Osteoblast (primary cell): ENCODE measurements around the gene ADGRE3. TPM values are rescaled to one million over a fixed set of nuclear protein-coding genes. Genes with fewer than 3 reads are reported as not detected.

Experiments used
- DNase-seq: peaks from one replicate; pipeline ENCODE4 v3.0.0; 2011; ENCODE audit warnings: low spot score, mixed read lengths; ENCODE audit not compliant: insufficient read length; ENCODE audit errors: missing footprints
- H2AFZ ChIP-seq: 2 replicates; pipeline ENCODE4 v1.6.0; 2011; ENCODE audit warnings: mild to moderate bottlenecking, low read length
- H3K27ac ChIP-seq: 2 replicates; pipeline ENCODE4 v1.5.1; 2011; ENCODE audit warnings: mild to moderate bottlenecking, low read depth, low read length, moderate library complexity
- H3K27me3 ChIP-seq: 2 replicates; pipeline ENCODE4 v1.6.0; 2012; ENCODE audit warnings: mild to moderate bottlenecking, control low read depth, inconsistent platforms, low read length, moderate library complexity; ENCODE audit not compliant: insufficient read depth
- H3K36me3 ChIP-seq: 2 replicates; pipeline ENCODE4 v1.5.1; 2011; ENCODE audit warnings: mild to moderate bottlenecking, low read length, control low read depth, moderate library complexity; ENCODE audit not compliant: insufficient read depth
- H3K4me1 ChIP-seq: 2 replicates; pipeline ENCODE4 v1.5.1; 2011; ENCODE audit warnings: mild to moderate bottlenecking, low read length, control low read depth, moderate library complexity; ENCODE audit not compliant: insufficient read depth
- H3K4me2 ChIP-seq: 2 replicates; pipeline ENCODE4 v1.6.0; 2011; ENCODE audit warnings: mild to moderate bottlenecking, low read length; ENCODE audit not compliant: insufficient read depth
- H3K4me3 ChIP-seq: fragments of 200-600 bp; sonication (generic); 3 replicates; pipeline ENCODE4 v1.5.1; 2012; ENCODE audit warnings: mild to moderate bottlenecking, low read length, inconsistent platforms; ENCODE audit not compliant: insufficient read depth
- H3K79me2 ChIP-seq: 2 replicates; pipeline ENCODE4 v1.6.0; 2012; ENCODE audit warnings: mild to moderate bottlenecking, low read length, control low read depth, inconsistent platforms; ENCODE audit not compliant: insufficient read depth
- H3K9me3 ChIP-seq: 2 replicates; pipeline ENCODE4 v1.5.1; 2011; ENCODE audit warnings: low read depth, low read length, control low read depth
- H4K20me1 ChIP-seq: 2 replicates; pipeline ENCODE4 v1.6.0; 2012; ENCODE audit warnings: mild to moderate bottlenecking, low read length, control low read depth; ENCODE audit not compliant: insufficient read depth
- total RNA-seq: library from RNA; depleted of rRNA; stranded (reverse); fragments of >200 nt; gene quantifications from 2 replicates; pipeline ENCODE4 v1.2.3, GENCODE V29; 2012
- TF ChIP-seq, protein P1 (sequence below): IDR thresholded peaks from 2 replicates; pipeline ENCODE4 v1.5.1; 2011; ENCODE audit warnings: mild to moderate bottlenecking, low read depth, low read length, moderate library complexity; ENCODE audit errors: extremely low read depth

Gene ADGRE3, protein sequence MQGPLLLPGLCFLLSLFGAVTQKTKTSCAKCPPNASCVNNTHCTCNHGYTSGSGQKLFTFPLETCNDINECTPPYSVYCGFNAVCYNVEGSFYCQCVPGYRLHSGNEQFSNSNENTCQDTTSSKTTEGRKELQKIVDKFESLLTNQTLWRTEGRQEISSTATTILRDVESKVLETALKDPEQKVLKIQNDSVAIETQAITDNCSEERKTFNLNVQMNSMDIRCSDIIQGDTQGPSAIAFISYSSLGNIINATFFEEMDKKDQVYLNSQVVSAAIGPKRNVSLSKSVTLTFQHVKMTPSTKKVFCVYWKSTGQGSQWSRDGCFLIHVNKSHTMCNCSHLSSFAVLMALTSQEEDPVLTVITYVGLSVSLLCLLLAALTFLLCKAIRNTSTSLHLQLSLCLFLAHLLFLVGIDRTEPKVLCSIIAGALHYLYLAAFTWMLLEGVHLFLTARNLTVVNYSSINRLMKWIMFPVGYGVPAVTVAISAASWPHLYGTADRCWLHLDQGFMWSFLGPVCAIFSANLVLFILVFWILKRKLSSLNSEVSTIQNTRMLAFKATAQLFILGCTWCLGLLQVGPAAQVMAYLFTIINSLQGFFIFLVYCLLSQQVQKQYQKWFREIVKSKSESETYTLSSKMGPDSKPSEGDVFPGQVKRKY
- not detected in 2 replicates for total RNA-seq

DNA sequence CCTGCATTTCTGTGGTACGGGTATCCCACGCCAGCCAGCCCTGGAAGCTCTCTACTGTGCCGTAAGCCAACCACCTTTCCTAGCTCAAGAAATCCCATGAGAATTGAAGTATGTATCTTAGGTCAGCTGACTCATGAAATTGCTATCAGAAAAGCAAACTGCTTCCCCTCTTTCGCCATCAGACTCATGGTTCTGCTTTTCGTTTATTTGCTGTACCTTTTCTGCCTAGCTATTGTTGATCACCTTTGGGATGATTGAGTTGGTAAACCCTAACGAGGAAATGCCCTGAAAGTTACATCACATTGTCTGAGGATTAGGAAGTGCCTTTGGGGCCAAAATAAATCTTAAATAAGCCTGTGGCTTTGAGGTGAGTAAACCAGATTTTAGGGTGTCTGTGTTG, at the start of gene ADGRE3:
ADGRE3 (minus strand) TSS at position 81 of the 400 bp plus-strand sequence; CDS start at position 7, 74 bp downstream.
- Histone ChIP-seq H3K4me1 (peaks cover 4% of the 10 kb centered on the region), H3K27ac (no peak within 1 kb of the TSS), H2AFZ (no peak within 1 kb of the TSS), H3K4me3 (no peak within 1 kb of the TSS), H4K20me1 (no peaks in the 10 kb centered on the region), H3K36me3 (no peaks in the 10 kb centered on the region), H3K27me3 (no peaks in the 10 kb centered on the region), H3K9me3 (no peaks in the 10 kb centered on the region), H3K4me2 (no peak within 1 kb of the TSS), H3K79me2 (no peaks in the 10 kb centered on the region)
- TF ChIP-seq, protein P1, sequence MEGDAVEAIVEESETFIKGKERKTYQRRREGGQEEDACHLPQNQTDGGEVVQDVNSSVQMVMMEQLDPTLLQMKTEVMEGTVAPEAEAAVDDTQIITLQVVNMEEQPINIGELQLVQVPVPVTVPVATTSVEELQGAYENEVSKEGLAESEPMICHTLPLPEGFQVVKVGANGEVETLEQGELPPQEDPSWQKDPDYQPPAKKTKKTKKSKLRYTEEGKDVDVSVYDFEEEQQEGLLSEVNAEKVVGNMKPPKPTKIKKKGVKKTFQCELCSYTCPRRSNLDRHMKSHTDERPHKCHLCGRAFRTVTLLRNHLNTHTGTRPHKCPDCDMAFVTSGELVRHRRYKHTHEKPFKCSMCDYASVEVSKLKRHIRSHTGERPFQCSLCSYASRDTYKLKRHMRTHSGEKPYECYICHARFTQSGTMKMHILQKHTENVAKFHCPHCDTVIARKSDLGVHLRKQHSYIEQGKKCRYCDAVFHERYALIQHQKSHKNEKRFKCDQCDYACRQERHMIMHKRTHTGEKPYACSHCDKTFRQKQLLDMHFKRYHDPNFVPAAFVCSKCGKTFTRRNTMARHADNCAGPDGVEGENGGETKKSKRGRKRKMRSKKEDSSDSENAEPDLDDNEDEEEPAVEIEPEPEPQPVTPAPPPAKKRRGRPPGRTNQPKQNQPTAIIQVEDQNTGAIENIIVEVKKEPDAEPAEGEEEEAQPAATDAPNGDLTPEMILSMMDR = no peak
- DNase-seq = peak; percentile 23

DNA sequence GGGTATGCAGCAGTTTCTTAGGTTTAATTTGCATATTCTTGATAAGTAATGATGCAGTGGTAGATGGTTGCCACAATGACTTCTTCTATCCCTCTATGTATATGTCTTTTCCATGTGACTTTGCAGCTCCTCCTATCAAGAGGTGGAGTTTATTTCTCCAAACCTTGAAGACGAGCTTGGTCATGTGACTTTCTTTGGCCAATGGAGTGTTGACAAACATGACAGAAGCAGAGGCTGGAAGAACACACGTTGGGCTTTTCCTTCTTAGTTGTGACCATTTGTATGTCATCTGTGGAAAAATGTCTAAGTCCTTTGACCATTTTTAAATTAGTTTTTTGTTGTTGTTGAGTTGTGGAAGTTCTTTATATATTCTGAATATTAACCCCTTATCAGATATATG, 47.5 kb upstream of the ADGRE3 start:
- Histone ChIP-seq H3K27ac (no peak overlapping the region), H3K9me3 (peaks cover 44% of the 10 kb centered on the region), H3K79me2 (no peaks in the 10 kb centered on the region), H3K4me1 (no peaks in the 10 kb centered on the region), H4K20me1 (no peaks in the 10 kb centered on the region), H3K4me3 (no peak overlapping the region), H2AFZ (no peak overlapping the region), H3K4me2 (no peak overlapping the region), H3K27me3 (no peaks in the 10 kb centered on the region), H3K36me3 (peaks cover 40% of the 10 kb centered on the region)
- DNase-seq = no peak
- TF ChIP-seq, protein P1 = no peak

DNA sequence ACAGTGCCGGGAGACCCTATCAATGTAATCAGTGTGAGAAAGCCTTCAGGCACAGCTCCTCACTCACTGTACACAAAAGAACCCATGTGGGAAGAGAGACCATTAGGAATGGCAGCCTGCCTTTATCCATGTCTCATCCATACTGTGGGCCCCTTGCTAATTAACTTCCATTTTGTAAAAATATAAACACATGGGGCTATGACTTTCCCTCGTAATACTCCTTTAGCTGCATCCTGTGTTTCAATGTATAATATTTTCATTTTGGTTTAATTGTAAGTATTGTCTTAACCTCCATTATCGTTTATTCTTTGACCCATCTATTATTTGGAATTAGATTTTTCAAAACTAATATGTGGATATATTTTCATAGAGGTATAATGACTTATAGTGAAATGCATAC, 44.5 kb upstream of the ADGRE3 start:
- Histone ChIP-seq H3K4me2 (no peak overlapping the region), H3K4me3 (no peak overlapping the region), H4K20me1 (no peaks in the 10 kb centered on the region), H3K4me1 (no peaks in the 10 kb centered on the region), H3K27me3 (no peaks in the 10 kb centered on the region), H3K9me3 (peaks cover 55% of the 10 kb centered on the region), H3K27ac (no peak overlapping the region), H2AFZ (no peak overlapping the region), H3K36me3 (peaks cover 66% of the 10 kb centered on the region), H3K79me2 (no peaks in the 10 kb centered on the region)
- no peak for DNase-seq
- TF ChIP-seq, protein P1 = no peak

DNA sequence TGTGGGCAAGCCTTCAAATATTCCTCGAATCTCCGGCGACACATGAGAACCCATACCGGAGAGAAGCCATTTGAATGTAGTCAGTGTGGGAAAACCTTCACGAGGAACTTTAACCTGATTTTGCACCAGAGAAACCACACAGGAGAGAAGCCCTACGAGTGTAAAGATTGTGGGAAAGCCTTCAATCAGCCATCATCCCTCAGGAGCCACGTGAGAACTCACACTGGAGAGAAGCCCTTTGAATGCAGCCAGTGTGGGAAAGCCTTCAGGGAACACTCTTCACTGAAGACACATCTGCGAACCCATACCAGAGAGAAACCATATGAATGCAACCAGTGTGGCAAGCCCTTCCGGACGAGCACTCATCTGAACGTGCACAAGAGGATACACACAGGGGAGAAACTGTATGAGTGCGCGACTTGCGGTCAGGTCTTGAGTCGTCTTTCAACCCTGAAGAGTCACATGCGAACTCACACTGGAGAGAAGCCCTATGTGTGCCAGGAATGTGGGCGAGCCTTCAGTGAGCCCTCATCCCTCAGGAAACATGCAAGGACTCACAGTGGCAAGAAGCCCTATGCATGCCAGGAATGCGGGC, 44.0 kb upstream of the ADGRE3 start:
- H3K4me2 ChIP-seq = no peak overlapping the region
- no peaks in the 10 kb centered on the region for H3K4me1 ChIP-seq
- peaks cover 68% of the 10 kb centered on the region for H3K36me3 ChIP-seq
- DNase-seq = no peak
- peaks cover 50% of the 10 kb centered on the region for H3K9me3 ChIP-seq
- H3K4me3 ChIP-seq = no peak overlapping the region
- TF ChIP-seq, protein P1 = no peak
- H3K27ac ChIP-seq = no peak overlapping the region
- H3K27me3 ChIP-seq = no peaks in the 10 kb centered on the region
- H3K79me2 ChIP-seq = no peaks in the 10 kb centered on the region
- H4K20me1 ChIP-seq = no peaks in the 10 kb centered on the region
- H2AFZ ChIP-seq = no peak overlapping the region
